Measurements from ENCODE around the gene CLEC2D.
"Not testable (repeated sequence)": the region's sequence is repeated elsewhere in the genome, so short reads cannot be mapped to it uniquely, and the experiment has no call there.

The CLEC2D gene

GRCh38 chr12:9634969-9635754, 34.4 kb upstream of the CLEC2D start:
- in situ Hi-C loops (cut with MboI; ENCODE audit: low pct_unique_long_range_greater_than_20kb, low sequenced_read_pairs, unreplicated experiment) = loop anchor here (25.0 kb wide), 1 partner anchor 298 kb away; no protein-coding TSS in a partner anchor
- TF ChIP-seq CTCF (IDR thresholded peaks at IDR 0.05; ENCODE audit: extremely low read depth, insufficient read depth, missing control alignments) = no peak
- no peak for DNase-seq (ENCODE audit: low spot score)

- in situ Hi-C loops (cut with MboI; ENCODE audit: low pct_unique_long_range_greater_than_20kb, low sequenced_read_pairs, unreplicated experiment) = loop anchor here (25.0 kb wide), 1 partner anchor 299 kb away; no protein-coding TSS in a partner anchor
- no peak for TF ChIP-seq CTCF (IDR thresholded peaks at IDR 0.05; ENCODE audit: extremely low read depth, insufficient read depth, missing control alignments)
- no peak for DNase-seq (ENCODE audit: low spot score)
These were observed 33.2 kb upstream of the CLEC2D start for GRCh38 chr12:9636150-9636850.

- in situ Hi-C loops (cut with MboI; ENCODE audit: low pct_unique_long_range_greater_than_20kb, low sequenced_read_pairs, unreplicated experiment) = loop anchor here (25.0 kb wide), 1 partner anchor 300 kb away; no protein-coding TSS in a partner anchor
- no peak for TF ChIP-seq CTCF (IDR thresholded peaks at IDR 0.05; ENCODE audit: extremely low read depth, insufficient read depth, missing control alignments)
- no peak for DNase-seq (ENCODE audit: low spot score)
These were observed 32.7 kb upstream of the CLEC2D start for GRCh38 chr12:9636851-9637206.

GRCh38 chr12:9640024-9640423, 29.5 kb upstream of the CLEC2D start:
- in situ Hi-C loops (cut with MboI; ENCODE audit: low pct_unique_long_range_greater_than_20kb, low sequenced_read_pairs, unreplicated experiment) = loop anchor here (10.0 to 25.0 kb wide), 2 partner anchors 95 to 303 kb away; partner anchors contain the start of gene CLECL1
- no peak for TF ChIP-seq CTCF (IDR thresholded peaks at IDR 0.05; ENCODE audit: extremely low read depth, insufficient read depth, missing control alignments)
- no peak for DNase-seq (ENCODE audit: low spot score)

GRCh38 chr12:9642606-9643265, 26.8 kb upstream of the CLEC2D start:
- in situ Hi-C loops (cut with MboI; ENCODE audit: low pct_unique_long_range_greater_than_20kb, low sequenced_read_pairs, unreplicated experiment) = loop anchor here (10.0 to 25.0 kb wide), 2 partner anchors 92 to 305 kb away; partner anchors contain the start of gene CLECL1
- DNase-seq (ENCODE audit: low spot score) = no peak
- TF ChIP-seq CTCF (IDR thresholded peaks at IDR 0.05; ENCODE audit: extremely low read depth, insufficient read depth, missing control alignments) = no peak

GRCh38 chr12:9643266-9643660, 26.2 kb upstream of the CLEC2D start:
- in situ Hi-C loops (cut with MboI; ENCODE audit: low pct_unique_long_range_greater_than_20kb, low sequenced_read_pairs, unreplicated experiment) = loop anchor here (10.0 to 25.0 kb wide), 2 partner anchors 92 to 306 kb away; partner anchors contain the start of gene CLECL1
- no peak for TF ChIP-seq CTCF (IDR thresholded peaks at IDR 0.05; ENCODE audit: extremely low read depth, insufficient read depth, missing control alignments)
- DNase-seq (ENCODE audit: low spot score) = no peak

- in situ Hi-C loops (cut with MboI; ENCODE audit: low pct_unique_long_range_greater_than_20kb, low sequenced_read_pairs, unreplicated experiment) = loop anchor here (10.0 to 25.0 kb wide), 2 partner anchors 90 to 308 kb away; partner anchors contain the start of gene CLECL1
- DNase-seq (ENCODE audit: low spot score) = not testable (repeated sequence)
These were observed 24.4 kb upstream of the CLEC2D start for GRCh38 chr12:9644985-9645551.
